RWPE2 (cell line): ENCODE results near the gene NEDD1.

Source experiments
- ATAC-seq: fragments of 200-7000 bp; cut with Tn5 transposase; 3 replicates; pipeline ENCODE4 v1.9.1; 2021; ENCODE audit warnings: low read depth
- DNase-seq: peaks from one replicate; pipeline ENCODE4 v3.0.0-alpha.2; 2020; ENCODE audit warnings: low spot score
- H3K27ac ChIP-seq: fragments of 450-650 bp; 2 replicates; pipeline ENCODE4 v1.5.1; 2017; ENCODE audit warnings: mild to moderate bottlenecking; ENCODE audit not compliant: poor library complexity, severe bottlenecking
- H3K27me3 ChIP-seq: fragments of 250-450 bp; sonication (Bioruptor Pico); 2 replicates; pipeline ENCODE4 v1.5.1; 2021; ENCODE audit warnings: mild to moderate bottlenecking, moderate library complexity; ENCODE audit not compliant: insufficient read depth, poor library complexity, severe bottlenecking
- H3K36me3 ChIP-seq: fragments of 250-450 bp; sonication (Bioruptor Pico); 2 replicates; pipeline ENCODE4 v1.5.1; 2020; ENCODE audit warnings: low read depth, mild to moderate bottlenecking, moderate library complexity
- H3K4me1 ChIP-seq: fragments of 250-450 bp; sonication (Bioruptor Pico); 2 replicates; pipeline ENCODE4 v1.5.1; 2021; ENCODE audit warnings: mild to moderate bottlenecking, moderate library complexity; ENCODE audit not compliant: insufficient read depth, poor library complexity, severe bottlenecking
- H3K4me3 ChIP-seq: fragments of 250-450 bp; sonication (Bioruptor Pico); 2 replicates; pipeline ENCODE4 v1.5.1; 2021; ENCODE audit warnings: mild to moderate bottlenecking, moderate library complexity; ENCODE audit not compliant: severe bottlenecking
- H3K9me3 ChIP-seq: fragments of 250-450 bp; sonication (Bioruptor Pico); 2 replicates; pipeline ENCODE4 v1.5.1; 2021; ENCODE audit warnings: mild to moderate bottlenecking, moderate library complexity; ENCODE audit not compliant: severe bottlenecking
- TF ChIP-seq, protein P1 (sequence below): fragments of 450-650 bp; IDR thresholded peaks from one replicate; pipeline ENCODE4 v1.5.1; 2017; ENCODE audit warnings: mild to moderate bottlenecking, moderate library complexity; ENCODE audit not compliant: poor library complexity, severe bottlenecking

Gene NEDD1

GRCh38 chr12:96997797-96998484, 90.9 kb downstream of the NEDD1 start:
- no peak overlapping the region for H3K4me3 ChIP-seq
- H3K27ac ChIP-seq = no peak overlapping the region
- no peaks in the 10 kb centered on the region for H3K36me3 ChIP-seq
- H3K27me3 ChIP-seq = peaks cover 27% of the 10 kb centered on the region
- DNase-seq = no peak
- H3K9me3 ChIP-seq = no peaks in the 10 kb centered on the region
- no peak for ATAC-seq
- TF ChIP-seq, protein P1, sequence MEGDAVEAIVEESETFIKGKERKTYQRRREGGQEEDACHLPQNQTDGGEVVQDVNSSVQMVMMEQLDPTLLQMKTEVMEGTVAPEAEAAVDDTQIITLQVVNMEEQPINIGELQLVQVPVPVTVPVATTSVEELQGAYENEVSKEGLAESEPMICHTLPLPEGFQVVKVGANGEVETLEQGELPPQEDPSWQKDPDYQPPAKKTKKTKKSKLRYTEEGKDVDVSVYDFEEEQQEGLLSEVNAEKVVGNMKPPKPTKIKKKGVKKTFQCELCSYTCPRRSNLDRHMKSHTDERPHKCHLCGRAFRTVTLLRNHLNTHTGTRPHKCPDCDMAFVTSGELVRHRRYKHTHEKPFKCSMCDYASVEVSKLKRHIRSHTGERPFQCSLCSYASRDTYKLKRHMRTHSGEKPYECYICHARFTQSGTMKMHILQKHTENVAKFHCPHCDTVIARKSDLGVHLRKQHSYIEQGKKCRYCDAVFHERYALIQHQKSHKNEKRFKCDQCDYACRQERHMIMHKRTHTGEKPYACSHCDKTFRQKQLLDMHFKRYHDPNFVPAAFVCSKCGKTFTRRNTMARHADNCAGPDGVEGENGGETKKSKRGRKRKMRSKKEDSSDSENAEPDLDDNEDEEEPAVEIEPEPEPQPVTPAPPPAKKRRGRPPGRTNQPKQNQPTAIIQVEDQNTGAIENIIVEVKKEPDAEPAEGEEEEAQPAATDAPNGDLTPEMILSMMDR = no peak
- H3K4me1 ChIP-seq = no peaks in the 10 kb centered on the region

DNA sequence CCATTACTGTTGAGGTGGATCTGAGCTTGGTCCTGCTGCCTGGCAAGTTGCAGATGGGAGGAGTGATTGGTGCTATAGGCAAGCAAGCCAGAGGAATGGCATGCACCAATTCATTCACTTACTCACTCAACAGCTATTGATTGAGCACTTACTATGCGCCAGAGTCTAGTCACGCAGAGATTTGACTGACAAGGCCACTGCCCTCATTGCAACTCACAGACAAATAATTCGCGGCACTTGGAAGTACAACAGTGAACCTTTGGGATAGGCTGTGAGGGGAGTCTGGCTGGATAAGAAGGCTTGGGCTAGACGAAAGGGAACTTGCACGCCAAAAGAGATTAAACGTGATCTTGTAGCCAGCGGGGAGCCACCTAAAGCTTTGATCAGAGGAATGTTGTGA, 96.2 kb downstream of the NEDD1 start:
- no peak overlapping the region for H3K4me3 ChIP-seq
- DNase-seq (no peak), ATAC-seq (no peak)
- H3K9me3 ChIP-seq = no peaks in the 10 kb centered on the region
- H3K4me1 ChIP-seq = no peaks in the 10 kb centered on the region
- no peaks in the 10 kb centered on the region for H3K36me3 ChIP-seq
- H3K27me3 ChIP-seq = peaks cover 6% of the 10 kb centered on the region
- H3K27ac ChIP-seq = no peak overlapping the region
- TF ChIP-seq, protein P1 = no peak
